Loucy (cell line): ENCODE measurements around the gene SLC29A3.

ENCODE experiments used
- H2AFZ ChIP-seq: fragments of 200-600 bp; sonication (generic); 2 replicates; pipeline ENCODE4 v1.6.0; 2016; ENCODE audit warnings: antibody characterized with exemption, mild to moderate bottlenecking, low read length, moderate library complexity
- H3F3A ChIP-seq: fragments of 200-600 bp; 2 replicates; pipeline ENCODE4 v1.6.0; 2016; ENCODE audit warnings: antibody characterized with exemption, low read depth, mild to moderate bottlenecking
- H3K27me3 ChIP-seq: fragments of 200-600 bp; sonication (generic); 2 replicates; pipeline ENCODE4 v1.6.1; 2014; ENCODE audit warnings: low read length, mild to moderate bottlenecking; ENCODE audit not compliant: insufficient read depth, poor library complexity, severe bottlenecking
- H3K36me3 ChIP-seq: fragments of 200-600 bp; sonication (generic); 2 replicates; pipeline ENCODE4 v1.6.1; 2016; ENCODE audit warnings: low read length; ENCODE audit not compliant: insufficient read depth
- H3K4me1 ChIP-seq: fragments of 200-600 bp; sonication (generic); 2 replicates; pipeline ENCODE4 v1.5.1; 2014; ENCODE audit warnings: low read length, mild to moderate bottlenecking; ENCODE audit not compliant: insufficient read depth, poor library complexity, severe bottlenecking
- H3K4me2 ChIP-seq: fragments of 200-600 bp; sonication (generic); 2 replicates; pipeline ENCODE4 v1.6.0; 2014; ENCODE audit warnings: antibody characterized with exemption, low read length, low read depth, mild to moderate bottlenecking; ENCODE audit not compliant: poor library complexity, severe bottlenecking
- H3K4me3 ChIP-seq: fragments of 200-600 bp; sonication (generic); 2 replicates; pipeline ENCODE4 v1.5.1; 2014; ENCODE audit warnings: low read length, mild to moderate bottlenecking, mixed read lengths; ENCODE audit not compliant: poor library complexity, severe bottlenecking
- H3K79me2 ChIP-seq: fragments of 200-600 bp; sonication (generic); 2 replicates; pipeline ENCODE4 v1.6.1; 2014; ENCODE audit warnings: low read length; ENCODE audit not compliant: insufficient read depth
- H3K9ac ChIP-seq: fragments of 200-600 bp; sonication (generic); 2 replicates; pipeline ENCODE4 v1.6.0; 2014; ENCODE audit warnings: mild to moderate bottlenecking, low read depth, low read length, moderate library complexity; ENCODE audit not compliant: poor library complexity, severe bottlenecking
- H3K9me2 ChIP-seq: fragments of 200-600 bp; sonication (generic); replicated peaks from 2 replicates; pipeline ENCODE4 v1.6.1; 2016; ENCODE audit warnings: low read depth, low read length, mixed read lengths
- H3K9me3 ChIP-seq: fragments of 200-600 bp; sonication (generic); 2 replicates; pipeline ENCODE4 v1.6.1; 2014; ENCODE audit warnings: mild to moderate bottlenecking, antibody characterized with exemption, low read length, low read depth; ENCODE audit not compliant: insufficient read depth
- H4K20me1 ChIP-seq: fragments of 200-600 bp; sonication (generic); 2 replicates; pipeline ENCODE4 v1.6.0; 2014; ENCODE audit warnings: antibody characterized with exemption, low read length, mild to moderate bottlenecking; ENCODE audit not compliant: insufficient read depth, poor library complexity, severe bottlenecking
- CTCF ChIP-seq: fragments of 200-600 bp; sonication (generic); conservative IDR thresholded peaks from 2 replicates; pipeline ENCODE4 v1.5.1; 2014; ENCODE audit warnings: mild to moderate bottlenecking, antibody characterized with exemption, low read length
- EZH2phosphoT487 ChIP-seq: fragments of 200-600 bp; IDR thresholded peaks from 2 replicates; pipeline ENCODE4 v1.6.1; 2018; ENCODE audit warnings: antibody characterized with exemption, mild to moderate bottlenecking, moderate library complexity, borderline replicate concordance

The SLC29A3 gene

GRCh38 chr10:71360735-71361134 is 41.7 kb downstream of the SLC29A3 start:
- Histone ChIP-seq H3F3A (no peaks in the 10 kb centered on the region), H3K79me2 (no peaks in the 10 kb centered on the region), H3K4me3 (no peak overlapping the region), H4K20me1 (no peaks in the 10 kb centered on the region), H2AFZ (no peak overlapping the region), H3K9me3 (no peaks in the 10 kb centered on the region), H3K36me3 (peaks cover 55% of the 10 kb centered on the region; the same call in 1 of the 2 replicates), H3K4me1 (no peaks in the 10 kb centered on the region), H3K9ac (no peak overlapping the region), H3K9me2 (no peaks in the 10 kb centered on the region), H3K4me2 (no peak overlapping the region), H3K27me3 (no peaks in the 10 kb centered on the region)
- TF ChIP-seq EZH2phosphoT487 = no peak
- TF ChIP-seq CTCF = no peak

- Histone ChIP-seq H3K4me3 (no peak overlapping the region), H3K27me3 (no peaks in the 10 kb centered on the region), H3K4me2 (no peak overlapping the region), H3K79me2 (no peaks in the 10 kb centered on the region), H3K9me3 (no peaks in the 10 kb centered on the region), H3K9ac (no peak overlapping the region), H3K4me1 (no peaks in the 10 kb centered on the region), H2AFZ (no peak overlapping the region), H3K9me2 (no peaks in the 10 kb centered on the region), H3K36me3 (peaks cover 48% of the 10 kb centered on the region; the same call in 1 of the 2 replicates), H4K20me1 (no peaks in the 10 kb centered on the region), H3F3A (no peaks in the 10 kb centered on the region)
- TF ChIP-seq EZH2phosphoT487 = no peak
- TF ChIP-seq CTCF = no peak
Observed at GRCh38 chr10:71361581-71361980, 42.5 kb downstream of the SLC29A3 start.

GRCh38 chr10:71362141-71362540 is 43.1 kb downstream of the SLC29A3 start:
- Histone ChIP-seq H3K9ac (no peak overlapping the region), H3K9me3 (no peaks in the 10 kb centered on the region), H3K4me3 (no peak overlapping the region), H3F3A (no peaks in the 10 kb centered on the region), H3K9me2 (no peaks in the 10 kb centered on the region), H4K20me1 (no peaks in the 10 kb centered on the region), H3K27me3 (no peaks in the 10 kb centered on the region), H3K4me1 (peaks cover under 1% of the 10 kb centered on the region), H3K36me3 (peaks cover 45% of the 10 kb centered on the region; the same call in 1 of the 2 replicates), H2AFZ (no peak overlapping the region), H3K79me2 (no peaks in the 10 kb centered on the region), H3K4me2 (no peak overlapping the region)
- no peak for TF ChIP-seq EZH2phosphoT487
- no peak for TF ChIP-seq CTCF
